ENCODE measurements around the gene FCN2.

FCN2 gene

DNA sequence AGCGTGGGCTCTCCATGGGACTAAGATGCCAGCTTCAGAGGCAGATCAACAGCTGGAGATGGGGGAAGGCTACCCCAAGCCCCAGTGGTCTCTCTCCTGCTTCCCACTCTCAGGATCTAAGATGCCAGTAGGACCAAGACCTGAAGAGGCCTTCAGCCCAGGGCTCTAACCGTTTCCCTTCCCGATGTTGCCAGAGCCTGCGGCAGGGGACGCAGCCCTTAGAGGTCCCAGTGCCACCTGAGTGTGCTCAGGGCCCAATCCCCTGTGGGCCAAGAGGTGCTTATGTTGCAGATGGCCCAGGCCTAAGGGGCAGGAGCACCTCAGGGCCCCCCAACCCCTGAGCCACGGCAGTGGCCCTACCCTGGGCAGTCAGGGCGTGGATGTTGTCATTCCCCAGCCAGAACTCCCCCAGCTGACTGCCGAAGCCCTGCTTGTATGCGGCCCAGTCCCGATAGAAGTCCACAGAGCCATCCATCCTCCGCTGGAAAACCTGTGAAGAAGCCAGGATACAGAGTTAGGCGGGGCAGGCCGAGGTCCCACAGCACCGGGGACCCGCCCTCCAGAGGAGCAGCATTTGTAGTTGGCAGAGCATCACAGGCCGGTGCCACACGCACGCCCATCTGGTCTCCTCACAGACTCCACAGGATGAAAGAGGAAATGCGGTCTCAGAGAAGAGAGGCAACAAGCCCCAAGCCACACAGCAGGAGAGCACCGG is 31.7 kb downstream of the FCN2 start:
- DNase-seq (ENCODE audit: low spot score) = no peak

DNA sequence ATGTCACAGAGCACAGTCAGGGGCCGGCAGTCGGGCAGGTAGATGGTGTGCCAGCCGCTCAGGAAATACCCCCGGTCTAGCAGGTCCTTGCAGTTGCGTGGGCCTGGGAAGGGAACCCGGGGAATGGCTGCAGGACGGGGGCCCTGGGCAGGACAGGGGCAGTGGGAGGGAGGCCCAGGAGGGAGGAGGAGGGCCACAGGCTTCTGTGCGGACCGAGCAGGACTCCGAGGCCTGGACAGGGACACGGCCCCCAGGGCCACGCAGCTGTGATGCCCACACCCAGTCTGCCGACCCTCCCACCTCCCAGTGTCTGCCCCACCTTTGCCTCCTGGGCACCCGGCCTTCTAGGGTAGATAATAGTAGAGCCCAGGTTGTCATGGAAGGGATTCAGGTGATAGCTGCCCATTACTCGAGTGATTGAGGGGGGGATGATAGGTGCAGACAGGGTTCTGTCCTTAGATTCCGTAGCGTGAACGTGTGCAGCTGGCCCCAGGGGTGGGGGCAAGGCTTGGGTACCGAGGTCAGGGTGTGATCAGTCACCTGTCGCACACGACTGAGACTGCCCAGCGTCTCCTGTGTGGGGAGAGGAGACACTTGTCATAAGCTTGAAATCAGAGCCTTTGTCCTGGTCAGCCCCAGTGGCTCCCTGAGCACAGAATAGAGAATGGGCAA is 32.6 kb downstream of the FCN2 start:
- DNase-seq (ENCODE audit: low spot score) = no peak

DNA sequence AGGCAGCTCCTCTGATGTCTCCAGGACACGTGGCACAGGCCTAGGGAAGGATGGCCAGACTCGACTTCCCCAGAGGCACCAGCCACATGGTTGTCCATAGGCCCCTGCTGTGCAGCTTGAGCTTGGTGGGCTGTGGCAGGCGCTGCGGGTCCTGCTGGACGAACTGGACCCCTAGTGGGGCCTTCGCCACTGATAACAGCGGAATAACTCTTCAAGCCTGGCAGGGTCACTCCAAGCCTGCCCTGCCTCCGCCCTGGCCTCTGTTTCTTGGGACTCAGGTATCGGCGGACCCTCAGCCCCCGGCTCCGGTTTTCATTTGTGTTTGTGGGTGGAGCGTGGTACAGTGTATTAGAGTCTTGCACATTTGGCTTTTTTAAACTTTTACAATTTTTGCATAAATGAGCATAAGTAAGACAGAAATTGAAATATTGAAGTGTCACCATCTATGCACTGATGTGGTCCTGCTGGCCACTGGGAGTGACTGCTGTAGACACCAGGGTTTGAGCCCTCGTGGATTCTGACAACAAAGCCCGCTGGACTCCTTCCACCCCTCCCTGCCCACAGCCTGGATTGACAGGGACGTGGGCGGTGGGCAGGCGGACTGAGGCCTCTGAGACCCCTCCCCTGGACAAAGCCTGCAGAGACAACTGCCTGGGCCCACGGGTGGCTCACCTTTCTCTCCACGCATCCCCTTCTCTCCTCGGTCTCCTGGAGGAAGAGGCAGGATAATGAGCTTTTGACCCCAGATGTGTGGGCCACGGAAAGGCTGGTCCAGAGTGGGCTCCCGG is 33.3 kb downstream of the FCN2 start:
- no peak for DNase-seq (ENCODE audit: low spot score)

DNA sequence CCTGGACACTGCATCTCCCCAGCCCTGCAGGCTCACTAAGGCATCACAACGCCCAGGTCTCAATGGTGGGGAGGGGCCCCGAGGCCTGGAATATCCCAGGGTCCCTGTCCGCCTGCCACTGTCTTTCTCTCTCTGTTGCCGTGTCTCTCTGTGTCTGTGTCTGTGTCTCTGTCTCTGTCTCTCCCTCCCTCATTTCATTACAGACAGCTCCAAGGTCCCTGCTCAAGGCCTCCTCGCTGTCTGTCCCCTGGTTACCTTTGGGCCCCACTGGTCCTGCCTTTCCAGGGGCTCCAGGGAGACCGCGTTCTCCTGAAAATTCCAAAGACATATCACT is 33.9 kb downstream of the FCN2 start:
- no peak for DNase-seq (ENCODE audit: low spot score)

DNA sequence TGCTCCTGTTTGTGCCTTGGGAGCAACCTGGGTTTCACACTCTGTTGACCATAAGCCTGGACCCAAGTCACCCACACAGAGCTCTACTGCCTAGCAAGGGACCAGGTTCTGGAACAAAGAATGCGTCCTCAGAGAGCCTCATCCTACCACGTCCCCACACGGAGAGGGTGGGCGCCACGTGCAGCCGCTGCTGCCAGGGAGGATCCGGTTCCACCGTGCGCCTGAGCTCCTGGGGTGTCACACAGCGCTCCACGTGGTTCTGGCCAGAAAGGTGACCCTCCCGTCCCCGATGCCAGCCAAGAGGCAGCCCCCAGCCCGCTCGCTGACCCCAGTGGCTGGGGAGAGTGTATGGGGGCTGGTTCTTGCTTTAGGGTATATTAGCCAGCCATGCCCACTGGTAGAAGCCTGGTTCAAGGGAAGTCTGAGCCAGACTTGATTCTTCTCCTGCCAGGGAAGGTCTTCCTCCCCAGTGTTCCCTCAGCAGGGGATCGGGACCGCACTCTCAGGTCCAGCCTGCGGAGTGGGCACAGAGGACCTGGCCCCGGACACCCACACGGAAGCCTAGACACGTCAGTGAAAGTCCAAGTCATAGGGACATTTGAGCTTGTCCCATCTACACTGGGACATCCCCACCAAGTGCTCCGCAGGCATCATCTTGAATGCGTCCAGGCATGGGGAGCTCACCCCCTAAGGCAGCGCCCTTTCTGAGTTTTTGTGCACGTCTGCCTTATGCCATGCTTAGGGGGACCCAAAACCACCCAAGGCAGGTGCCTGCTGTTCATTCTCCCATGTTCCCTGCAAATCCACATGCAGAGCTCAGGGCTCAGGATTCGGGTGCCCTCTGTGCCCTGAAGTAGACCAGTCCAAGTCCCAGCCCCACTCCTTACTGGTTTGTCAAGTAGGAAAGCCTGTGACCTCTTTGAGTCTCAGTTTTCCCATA is 34.7 kb downstream of the FCN2 start:
- no peak for DNase-seq (ENCODE audit: low spot score)

DNA sequence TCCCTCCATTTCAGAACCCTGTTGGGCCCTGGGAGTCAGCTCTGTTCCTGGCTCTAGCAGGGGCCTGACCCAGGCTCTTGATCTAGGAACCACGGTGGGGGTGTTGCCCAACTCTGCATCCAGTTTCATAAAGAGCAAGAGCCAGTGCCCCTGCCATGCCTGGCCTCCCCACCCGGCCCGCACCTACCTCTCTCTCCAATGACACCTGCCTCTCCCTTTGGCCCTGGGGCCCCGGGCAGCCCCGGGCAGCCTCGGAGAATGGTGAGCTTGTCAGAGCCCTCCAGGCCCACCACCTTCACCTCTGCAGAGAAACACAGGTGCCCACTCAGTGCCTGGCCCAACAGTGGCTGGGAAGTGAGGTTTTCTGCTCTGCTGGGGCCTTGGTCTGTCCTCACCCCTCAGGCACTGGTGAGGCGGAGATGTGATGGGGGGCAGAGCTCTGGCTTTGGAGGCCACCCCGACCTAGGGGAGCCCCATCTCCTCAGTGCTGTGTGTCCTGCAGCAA is 35.6 kb downstream of the FCN2 start:
- no peak for DNase-seq (ENCODE audit: low spot score)

DNA sequence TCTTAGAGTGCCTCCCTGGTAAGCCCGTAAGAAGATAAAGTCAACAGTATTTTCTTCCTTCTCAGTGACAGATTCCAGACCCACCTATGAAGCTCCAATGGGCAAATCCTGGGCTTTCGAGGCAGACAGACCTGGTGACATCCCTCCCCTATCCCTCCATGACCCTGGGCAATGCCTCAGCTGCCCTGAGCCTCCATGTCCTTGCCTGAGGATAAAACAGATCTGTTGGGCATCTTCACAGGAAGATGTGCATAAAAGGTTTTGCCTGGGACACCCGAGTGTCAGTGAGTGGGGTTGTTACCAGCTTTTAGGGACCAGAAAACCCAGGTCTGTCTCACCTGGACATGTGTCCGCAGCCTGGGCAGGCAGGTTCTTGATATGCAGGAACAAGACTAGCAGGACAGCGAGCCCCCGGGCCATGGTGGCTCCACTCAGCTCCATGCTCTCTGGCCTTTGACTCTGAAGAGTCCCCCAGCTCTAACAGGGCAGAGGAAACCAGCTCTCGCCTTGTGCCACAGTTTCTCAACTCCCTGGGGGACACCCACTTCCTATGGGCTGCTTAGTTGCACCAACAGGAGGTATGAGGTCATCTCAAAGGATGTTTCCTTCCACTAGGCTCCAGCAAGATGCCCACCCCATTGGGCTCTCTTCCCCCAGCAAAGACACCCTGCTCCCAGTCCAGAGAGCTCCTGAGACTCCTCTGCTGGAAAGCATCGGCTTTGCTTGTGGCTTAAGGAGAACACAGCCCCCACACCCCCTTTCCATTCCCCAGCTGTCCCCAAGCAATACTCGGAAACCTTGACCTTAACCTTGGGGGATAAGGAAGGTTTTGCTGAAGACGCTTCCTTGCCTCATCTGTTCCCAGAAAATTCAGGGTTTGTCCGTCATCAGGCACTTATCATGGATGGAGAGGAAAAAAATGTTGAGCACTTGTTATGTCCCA is 37.1 kb downstream of the FCN2 start, which contains the start of gene FCN1:
Gene FCN1, minus strand, starts transcription at position 482 of the 943 bp plus-strand sequence. Its CDS starts 41 bp downstream, at position 441.
- DNase-seq (ENCODE audit: low spot score) = no peak

DNA sequence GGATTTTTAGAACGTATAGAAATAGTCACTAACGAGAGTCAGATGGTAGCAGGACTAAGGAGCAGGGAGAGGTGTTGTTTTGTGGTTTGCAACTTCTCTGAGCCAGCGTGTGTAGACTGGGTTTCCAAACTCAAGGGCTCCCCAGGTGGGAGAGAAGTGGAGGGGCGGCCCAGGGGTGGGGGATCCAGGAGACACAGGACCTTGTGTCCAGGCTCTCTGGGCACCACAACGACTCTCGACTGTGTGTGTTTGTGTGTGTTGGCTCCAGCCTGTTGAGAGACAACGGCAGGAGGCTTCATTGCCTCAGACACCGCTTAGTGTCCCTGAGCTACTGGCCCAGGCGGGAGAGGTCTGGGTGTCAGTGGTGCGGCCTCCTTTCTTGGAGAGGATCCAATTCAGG is 38.0 kb downstream of the FCN2 start:
- DNase-seq (ENCODE audit: low spot score) = no peak

DNA sequence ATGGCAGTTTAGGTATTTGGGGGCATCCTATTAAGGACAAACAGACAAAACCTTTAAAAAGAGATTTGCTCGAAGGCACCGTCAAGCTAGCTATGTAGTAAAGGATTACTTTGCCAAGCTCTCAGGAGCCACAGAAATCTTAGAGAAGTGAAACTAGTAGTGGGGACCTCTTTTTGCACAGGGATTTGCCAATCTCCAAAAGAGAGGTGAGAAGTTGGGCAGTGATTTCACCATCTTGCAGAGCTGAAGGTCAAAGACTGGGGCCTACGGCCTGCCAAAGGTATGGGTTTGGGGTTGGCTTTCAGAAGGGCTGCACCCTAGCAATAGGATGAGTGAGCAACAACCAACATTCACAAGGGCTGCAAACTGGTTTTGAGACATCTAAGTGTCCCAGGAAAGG is 38.7 kb downstream of the FCN2 start:
- DNase-seq (ENCODE audit: low spot score) = no peak

DNA sequence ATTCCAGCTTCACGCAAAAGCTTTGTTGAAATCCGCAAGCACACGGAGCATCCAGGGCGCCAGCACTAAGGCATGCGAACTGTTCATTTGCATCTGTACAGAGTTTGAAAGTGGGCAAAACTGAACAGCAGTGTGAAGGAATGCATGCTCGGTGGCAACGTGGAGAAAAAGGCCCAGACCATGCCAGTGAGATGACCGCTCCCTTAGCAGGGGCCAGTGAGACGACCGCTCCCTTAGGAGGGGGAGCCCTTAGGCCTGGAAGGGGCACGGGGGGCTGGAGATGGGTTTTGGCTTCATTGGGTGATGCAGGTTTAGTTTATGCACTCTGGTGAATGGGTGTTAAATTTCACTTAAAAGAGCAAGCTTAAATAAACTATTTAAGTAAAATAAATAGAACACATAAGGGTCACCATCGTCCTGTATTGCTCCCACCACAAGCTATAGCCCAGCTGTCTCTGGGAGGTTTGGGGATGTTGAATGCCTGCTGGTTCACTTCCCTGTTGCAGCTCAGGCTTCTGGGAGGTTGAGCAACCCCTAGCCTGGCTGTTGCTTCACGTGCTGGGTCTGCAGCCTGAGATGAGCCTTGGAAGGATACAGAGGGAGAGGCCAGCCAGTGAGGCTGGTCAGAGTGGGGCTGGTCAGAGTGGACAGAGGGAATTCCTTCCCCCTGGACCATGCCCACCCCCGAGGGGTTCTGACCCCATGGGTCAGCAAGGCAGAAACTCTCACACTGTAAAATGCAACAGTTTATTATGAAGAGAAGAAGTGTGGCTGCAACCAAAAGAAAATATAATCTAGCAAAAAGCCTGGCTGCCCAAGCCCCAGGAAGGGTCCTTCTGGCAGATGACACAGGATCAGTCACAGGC is 41.7 kb downstream of the FCN2 start:
- DNase-seq (ENCODE audit: low spot score) = peak; percentile 13

DNA sequence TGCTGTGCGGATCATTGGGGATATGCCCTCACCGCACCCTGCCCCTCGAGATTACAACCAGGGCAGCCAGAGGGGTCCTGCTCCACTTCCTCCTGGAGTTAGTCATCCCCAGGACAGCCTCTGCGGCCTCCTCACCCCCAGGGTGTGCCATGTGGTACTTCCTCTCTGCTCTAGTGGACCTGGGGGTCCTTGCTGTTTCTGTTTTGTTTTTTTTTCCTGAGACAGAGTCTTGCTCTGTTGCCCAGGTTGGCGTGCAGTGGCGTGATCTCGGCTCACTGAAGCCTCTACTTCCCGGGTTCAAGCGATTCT is 42.3 kb downstream of the FCN2 start:
- DNase-seq (ENCODE audit: low spot score) = peak; percentile 6

DNA sequence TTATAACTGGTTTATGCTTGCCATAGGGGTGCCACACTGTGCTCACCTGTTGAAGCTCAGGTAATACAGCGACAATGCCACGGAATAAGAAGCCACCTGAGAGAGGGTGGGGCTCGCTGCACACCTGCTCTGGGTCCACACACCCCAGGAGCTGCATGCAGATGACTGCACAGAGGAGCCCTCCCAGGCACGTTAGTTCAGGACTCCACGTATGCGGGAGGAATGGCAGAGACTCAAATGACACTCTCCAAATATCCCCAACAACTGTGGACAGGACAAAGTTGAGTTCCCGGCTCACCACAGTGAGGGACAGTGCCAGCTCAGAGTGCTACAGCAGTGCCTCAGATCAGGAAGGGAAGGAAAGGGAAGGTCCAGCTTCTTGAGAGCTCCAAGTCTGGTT is 42.9 kb downstream of the FCN2 start:
- peak; percentile 3 for DNase-seq (ENCODE audit: low spot score)

DNA sequence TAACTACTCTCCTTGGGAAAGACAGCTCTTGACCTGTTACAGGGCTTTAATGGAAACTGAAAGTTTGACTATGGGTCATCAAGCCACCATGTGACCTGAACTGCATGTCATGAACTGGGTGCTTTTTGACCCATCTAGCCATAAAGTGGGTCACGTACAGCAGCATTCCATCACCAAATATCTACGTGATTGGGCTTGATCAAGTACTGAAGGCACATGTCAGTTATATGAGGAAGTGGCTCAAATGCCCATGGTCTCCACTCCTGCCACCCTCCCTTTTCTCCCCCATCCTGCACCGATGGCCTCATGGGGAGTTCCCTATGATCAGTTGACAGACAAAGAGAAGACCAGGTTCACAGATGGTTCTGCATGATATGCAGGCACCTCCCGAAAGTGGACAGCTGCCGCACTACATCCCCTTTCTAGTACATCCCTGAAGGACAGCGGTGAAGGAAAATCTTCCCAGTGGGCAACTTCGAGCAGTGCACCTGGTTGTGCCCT is 44.5 kb downstream of the FCN2 start:
- DNase-seq (ENCODE audit: low spot score) = no peak

DNA sequence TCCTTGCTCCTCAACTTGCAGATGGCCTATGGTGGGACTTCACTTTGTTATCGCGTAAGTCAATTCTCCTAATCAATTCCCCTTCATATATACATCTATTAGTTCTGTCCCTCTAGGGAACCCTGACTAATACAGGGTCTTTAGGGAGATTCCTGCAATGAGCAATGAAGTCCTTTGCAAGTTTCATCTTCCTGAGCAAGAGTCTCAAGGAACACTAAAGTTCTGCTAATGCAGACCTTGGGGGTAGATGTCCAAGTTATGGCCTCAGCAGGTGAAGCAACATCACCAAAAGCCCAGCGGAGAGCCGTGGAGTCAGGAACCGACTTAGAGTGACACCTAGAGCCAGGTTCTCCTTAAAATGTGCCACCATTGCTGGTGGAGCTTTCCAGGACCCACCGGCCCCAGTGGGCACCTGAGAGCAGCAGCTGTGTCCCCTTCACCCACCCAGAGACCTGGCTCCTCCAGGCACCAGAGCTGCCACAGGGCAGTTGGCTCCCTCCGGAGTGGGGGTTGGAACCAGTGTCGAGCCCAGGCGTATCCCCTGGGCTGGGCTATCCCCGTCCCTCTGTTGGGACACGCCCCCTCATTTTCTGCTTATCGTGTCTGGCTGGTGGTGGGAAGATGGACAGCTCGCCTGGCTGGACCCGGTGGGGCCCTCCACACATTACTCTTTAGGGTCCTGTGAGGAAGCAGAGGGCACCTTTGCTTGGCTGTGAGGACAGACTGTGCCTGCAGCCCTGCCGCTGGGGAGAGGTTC is 48.0 kb downstream of the FCN2 start:
- no peak for DNase-seq (ENCODE audit: low spot score)

DNA sequence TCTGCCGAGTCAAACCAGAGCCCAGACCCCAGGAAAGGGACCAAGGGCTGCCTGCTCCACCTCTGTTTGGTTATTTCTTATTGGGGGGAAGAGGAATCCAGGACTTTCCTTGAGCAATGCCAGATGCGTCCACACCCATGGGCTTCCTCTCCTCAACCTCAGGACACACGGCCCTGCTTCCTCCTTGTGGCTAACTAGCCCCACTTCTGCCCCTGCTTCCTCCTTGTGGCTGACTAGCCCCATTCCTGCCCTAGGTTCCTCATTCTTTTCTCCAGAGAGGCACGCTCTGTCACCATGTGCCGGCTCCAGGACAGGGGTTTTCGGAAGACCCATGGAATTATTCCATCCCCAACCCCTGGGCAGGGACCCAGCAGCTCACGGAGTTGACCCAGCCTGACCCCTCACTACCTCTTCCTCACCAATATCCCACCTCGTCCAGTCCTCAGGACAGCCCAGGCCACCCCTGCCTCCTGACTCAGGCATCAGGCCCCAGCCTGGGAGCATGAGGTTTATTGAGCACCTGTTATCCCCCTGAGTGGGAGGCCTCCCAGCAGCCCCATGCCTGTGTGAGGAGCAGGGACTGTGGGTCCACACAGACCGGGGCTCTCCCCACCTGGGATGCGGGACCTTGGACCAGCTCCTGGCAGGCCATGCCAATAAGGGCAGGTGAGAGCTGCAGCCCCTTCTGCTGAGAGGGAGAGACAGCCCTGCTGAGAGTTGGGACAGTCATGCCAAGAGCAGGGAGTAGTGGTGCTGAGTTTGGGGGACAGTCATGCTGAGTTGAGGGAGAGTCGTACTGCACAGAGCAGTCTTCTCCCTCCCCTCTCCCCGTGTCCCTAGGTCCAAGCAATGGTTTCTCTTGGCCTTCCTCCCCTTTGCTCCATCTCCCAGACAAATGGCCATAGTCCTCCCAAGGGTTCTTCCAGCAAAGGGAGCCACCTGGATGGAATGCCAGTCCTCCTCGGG is 48.9 kb downstream of the FCN2 start:
- no peak for DNase-seq (ENCODE audit: low spot score)

DNA sequence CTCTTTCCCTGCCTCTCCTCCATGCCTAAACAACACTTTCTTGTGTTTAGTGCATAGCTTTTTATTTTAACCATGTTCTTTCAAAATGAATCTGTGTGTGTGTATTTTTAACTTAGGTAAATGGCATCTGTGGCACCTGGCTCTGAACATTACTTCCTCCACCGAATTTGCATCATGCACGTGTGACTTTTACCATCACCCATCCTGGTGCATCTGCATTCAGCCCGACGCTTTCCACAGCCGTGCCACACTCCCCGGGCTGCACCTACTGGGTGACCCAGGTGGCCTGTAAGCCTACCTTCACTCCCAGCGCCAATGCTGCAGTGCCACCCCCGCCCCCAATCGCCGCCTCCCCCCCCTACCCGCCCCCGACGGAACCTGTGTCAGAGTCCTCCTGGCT is 49.8 kb downstream of the FCN2 start:
- DNase-seq (ENCODE audit: low spot score) = no peak

DNA sequence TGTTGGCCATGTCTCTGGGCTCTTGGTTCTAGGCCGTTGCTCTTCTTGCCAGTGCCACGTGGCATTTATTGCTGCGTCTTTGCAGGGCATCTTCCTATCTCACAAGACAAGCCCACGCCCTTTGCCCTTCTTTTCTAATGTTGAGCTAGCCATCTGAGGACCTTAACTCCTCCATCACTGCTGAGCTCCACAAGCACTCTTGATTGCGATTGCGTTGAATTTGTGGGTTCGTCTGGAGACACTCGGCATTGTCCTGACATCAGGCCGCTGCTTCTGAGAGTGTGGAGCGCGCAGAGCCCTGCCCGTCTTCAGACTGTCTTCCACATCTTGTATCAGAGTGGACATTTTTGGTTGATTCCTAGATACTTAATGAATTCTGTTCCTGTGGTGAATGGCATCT is 51.6 kb downstream of the FCN2 start:
- no peak for DNase-seq (ENCODE audit: low spot score)

DNA sequence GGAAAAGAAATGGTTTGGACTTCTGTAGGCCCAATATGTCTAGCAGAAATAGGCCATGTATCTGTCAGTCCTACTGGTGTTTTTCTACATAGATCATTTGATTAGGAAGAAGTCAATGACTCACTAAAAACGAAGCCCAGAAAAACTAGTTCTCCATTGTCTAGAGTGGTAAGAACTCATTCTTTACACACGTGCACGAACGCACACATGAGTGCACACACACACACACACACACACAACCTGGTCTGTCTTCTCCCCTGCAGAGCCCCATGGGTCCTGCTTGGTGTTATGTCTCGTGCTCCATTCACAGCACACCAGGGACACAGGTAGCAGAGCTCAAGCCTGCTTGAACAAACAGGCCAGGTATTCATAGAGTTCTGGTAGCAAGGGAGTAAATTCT is 52.0 kb downstream of the FCN2 start:
- no peak for DNase-seq (ENCODE audit: low spot score)
